Measurements from ENCODE around the gene PUSL1.

PUSL1 gene

DNA sequence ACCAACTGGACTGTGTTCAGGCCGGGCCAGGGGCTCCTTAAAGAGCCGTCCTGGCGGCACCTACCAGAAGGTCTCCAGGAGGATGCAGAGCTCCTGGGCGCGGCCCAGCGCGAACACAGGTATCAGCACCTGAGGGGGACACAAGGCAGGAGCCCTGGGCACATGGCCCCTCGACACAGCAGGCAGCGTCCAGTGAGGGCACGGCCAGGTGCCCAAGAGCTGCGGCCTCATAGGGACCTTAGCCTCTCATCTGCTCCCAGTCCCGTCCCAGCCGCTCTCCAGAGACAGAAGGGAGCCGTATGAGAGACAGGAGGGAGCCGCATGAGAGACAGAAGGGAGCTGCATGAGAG lies 5.8 kb downstream of the PUSL1 start:
- TF ChIP-seq GATA2 (IDR thresholded peaks at IDR 0.05; ENCODE audit: low read depth, low read length) (no peak), GATA3 (IDR thresholded peaks at IDR 0.05; ENCODE audit: low read depth, low read length) (no peak)

DNA sequence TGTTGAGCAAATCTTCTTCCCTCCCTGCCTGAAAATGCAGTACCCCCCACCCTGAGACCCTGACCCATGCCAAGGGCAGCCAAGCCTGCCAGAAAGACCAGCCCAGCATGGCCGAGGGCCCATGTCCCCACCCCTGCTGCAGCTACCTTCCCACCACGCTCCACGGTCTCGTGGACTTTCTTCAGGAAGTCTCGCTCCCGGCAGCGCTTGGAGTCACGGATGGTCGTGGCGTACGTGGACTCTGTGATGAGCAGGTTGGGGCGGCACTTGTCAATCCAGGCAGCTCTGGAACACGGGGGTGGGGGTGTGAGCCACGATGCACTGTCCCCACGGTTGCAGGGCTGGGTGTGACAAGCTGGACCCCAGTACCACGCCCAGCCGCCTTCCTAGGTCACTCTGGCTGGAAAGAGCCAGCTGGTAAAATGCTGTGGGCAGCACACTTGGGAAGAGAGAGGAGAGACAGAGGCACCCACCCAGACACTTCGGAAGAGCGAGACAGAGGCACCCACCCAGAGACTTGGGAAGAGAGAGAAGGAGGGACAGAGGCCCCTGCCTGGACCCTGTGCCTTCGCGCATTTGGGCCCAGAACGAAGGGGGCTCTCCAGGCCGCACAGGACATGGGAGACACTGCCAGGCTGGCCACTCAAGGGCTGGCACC lies 6.4 kb downstream of the PUSL1 start:
- TF ChIP-seq GATA2 (IDR thresholded peaks at IDR 0.05; ENCODE audit: low read depth, low read length), result no peak
- no peak for TF ChIP-seq GATA3 (IDR thresholded peaks at IDR 0.05; ENCODE audit: low read depth, low read length)

- TF ChIP-seq GATA2 (IDR thresholded peaks at IDR 0.05; ENCODE audit: low read depth, low read length) (no peak), GATA3 (IDR thresholded peaks at IDR 0.05; ENCODE audit: low read depth, low read length) (no peak)
These were observed 7.1 kb downstream of the PUSL1 start for GRCh38 chr1:1315435-1315954.

- TF ChIP-seq GATA2 (IDR thresholded peaks at IDR 0.05; ENCODE audit: low read depth, low read length) (no peak), GATA3 (IDR thresholded peaks at IDR 0.05; ENCODE audit: low read depth, low read length) (no peak)
These were observed 9.0 kb downstream of the PUSL1 start for GRCh38 chr1:1317420-1317819.

GRCh38 chr1:1318131-1318652 lies 9.8 kb downstream of the PUSL1 start:
- no peak for TF ChIP-seq GATA3 (IDR thresholded peaks at IDR 0.05; ENCODE audit: low read depth, low read length)
- TF ChIP-seq GATA2 (IDR thresholded peaks at IDR 0.05; ENCODE audit: low read depth, low read length), result no peak

GRCh38 chr1:1318777-1319645 lies 10.6 kb downstream of the PUSL1 start:
- TF ChIP-seq GATA2 (IDR thresholded peaks at IDR 0.05; ENCODE audit: low read depth, low read length) (no peak), GATA3 (IDR thresholded peaks at IDR 0.05; ENCODE audit: low read depth, low read length) (no peak)

GRCh38 chr1:1319646-1319941 lies 11.2 kb downstream of the PUSL1 start:
- TF ChIP-seq GATA3 (IDR thresholded peaks at IDR 0.05; ENCODE audit: low read depth, low read length), result no peak
- TF ChIP-seq GATA2 (IDR thresholded peaks at IDR 0.05; ENCODE audit: low read depth, low read length), result no peak

- TF ChIP-seq GATA2 (IDR thresholded peaks at IDR 0.05; ENCODE audit: low read depth, low read length) (no peak), GATA3 (IDR thresholded peaks at IDR 0.05; ENCODE audit: low read depth, low read length) (no peak)
These were observed 12.5 kb downstream of the PUSL1 start for GRCh38 chr1:1320666-1321448.

DNA sequence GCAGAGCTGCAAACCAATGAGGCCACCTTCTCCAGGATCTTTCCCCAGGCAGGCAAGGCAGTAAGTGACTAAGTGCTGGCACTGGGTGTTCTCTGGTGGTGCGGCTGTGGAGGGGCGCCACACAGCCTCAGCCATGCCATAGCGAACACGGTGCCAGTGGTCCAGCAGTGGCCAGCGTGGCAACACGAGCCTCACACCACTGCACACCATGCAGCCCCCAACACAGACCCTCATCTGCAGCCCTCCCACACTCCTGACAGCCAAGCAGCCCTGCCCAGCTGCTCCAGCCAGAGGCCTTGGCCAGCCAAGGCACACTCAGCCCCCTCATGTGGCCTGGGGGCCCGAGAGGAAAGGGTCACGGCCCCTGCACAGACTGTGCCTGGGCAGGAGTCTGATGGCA lies 13.1 kb downstream of the PUSL1 start:
- TF ChIP-seq GATA3 (IDR thresholded peaks at IDR 0.05; ENCODE audit: low read depth, low read length), result no peak
- TF ChIP-seq GATA2 (IDR thresholded peaks at IDR 0.05; ENCODE audit: low read depth, low read length), result no peak

DNA sequence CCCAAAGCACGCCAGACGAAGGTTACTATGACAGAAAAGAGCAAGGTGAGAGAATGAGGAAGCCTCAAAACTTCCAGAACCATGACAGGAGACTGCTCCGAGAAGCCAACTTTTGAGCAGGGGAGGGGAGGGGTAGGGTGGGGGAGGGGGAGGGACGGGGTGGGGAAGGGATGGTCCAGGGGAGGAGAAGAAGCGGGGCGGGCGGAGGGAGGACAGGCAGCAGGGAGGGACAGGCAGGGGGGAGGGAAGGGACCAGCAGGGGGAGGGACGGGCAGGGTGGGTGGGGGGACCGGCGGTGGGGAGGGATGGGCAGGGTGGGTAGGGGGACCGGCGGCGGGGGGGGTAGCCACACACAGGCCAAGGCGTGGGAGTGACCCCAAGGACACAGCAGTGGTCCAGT lies 14.0 kb downstream of the PUSL1 start:
- no peak for TF ChIP-seq GATA2 (IDR thresholded peaks at IDR 0.05; ENCODE audit: low read depth, low read length)
- no peak for TF ChIP-seq GATA3 (IDR thresholded peaks at IDR 0.05; ENCODE audit: low read depth, low read length)

GRCh38 chr1:1322952-1323351 lies 14.6 kb downstream of the PUSL1 start:
- TF ChIP-seq GATA3 (IDR thresholded peaks at IDR 0.05; ENCODE audit: low read depth, low read length) (no peak), GATA2 (IDR thresholded peaks at IDR 0.05; ENCODE audit: low read depth, low read length) (no peak)

- TF ChIP-seq GATA3 (IDR thresholded peaks at IDR 0.05; ENCODE audit: low read depth, low read length) (no peak), GATA2 (IDR thresholded peaks at IDR 0.05; ENCODE audit: low read depth, low read length) (no peak)
These were observed 15.7 kb downstream of the PUSL1 start for GRCh38 chr1:1324084-1324523.

GRCh38 chr1:1324524-1325287 lies 16.3 kb downstream of the PUSL1 start, which contains the start of the genes CPTP and INTS11:
Gene CPTP (plus strand): TSS chr1:1324802. CDS start chr1:1326911, 2,109 bp downstream.
Gene INTS11 (minus strand): TSS chr1:1324660. CDS start chr1:1324608, 52 bp downstream.
- TF ChIP-seq GATA2 (IDR thresholded peaks at IDR 0.05; ENCODE audit: low read depth, low read length) (no peak), GATA3 (IDR thresholded peaks at IDR 0.05; ENCODE audit: low read depth, low read length) (no peak)

All from SH-SY5Y (cell line).